PC-3 (cell line): ENCODE measurements around the gene TRIM52. TPM values are rescaled to one million over a fixed set of nuclear protein-coding genes. Genes with fewer than 3 reads are reported as not detected.

ENCODE experiments used
- ATAC-seq: fragments of 200-7000 bp; cut with Tn5 transposase; 2 replicates; pipeline ENCODE4 v1.9.1; 2020; ENCODE audit warnings: mild to moderate bottlenecking, moderate library complexity
- BruUV-seq: library from RNA; stranded (reverse); fragments of 400-500 nt; replicated peaks from 2 replicates; lab custom pipeline; 2021; lab: Mats Ljungman, UMichigan
- CTCF ChIA-PET: fragments of 300-600 bp; sonication (Branson Sonifier 250); formaldehyde crosslinking; loops from one replicate; lab custom pipeline; 2022; ENCODE audit warnings: antibody characterized with exemption; lab: Charles Lee
- POLR2A ChIA-PET: fragments of 300-600 bp; sonication (Branson Sonifier 250); formaldehyde crosslinking; loops from one replicate; lab custom pipeline; 2022; ENCODE audit warnings: antibody characterized with exemption; ENCODE audit not compliant: unreplicated experiment; lab: Charles Lee
- DNase-seq: peaks from one replicate; pipeline ENCODE4 v3.0.0-alpha.2; 2015
- H2AFZ ChIP-seq: fragments of 300-600 bp; sonication (generic); 2 replicates; pipeline ENCODE4 v1.6.0; 2016; ENCODE audit warnings: antibody characterized with exemption, low read length
- H3F3A ChIP-seq: fragments of 300-600 bp; sonication (generic); one replicate; pipeline ENCODE4 v1.6.0; 2017; ENCODE audit warnings: antibody characterized with exemption, low read length, control low read depth, mild to moderate bottlenecking; ENCODE audit not compliant: unreplicated experiment
- H3K27ac ChIP-seq: fragments of 300-600 bp; sonication (generic); 2 replicates; pipeline ENCODE4 v1.5.1; 2016; ENCODE audit warnings: mild to moderate bottlenecking, low read length
- H3K27me3 ChIP-seq: fragments of 300-600 bp; sonication (generic); 2 replicates; pipeline ENCODE4 v1.6.1; 2016; ENCODE audit warnings: low read length, mixed read lengths
- H3K36me3 ChIP-seq: fragments of 300-600 bp; sonication (generic); 2 replicates; pipeline ENCODE4 v1.6.1; 2016; ENCODE audit warnings: low read depth, mixed run types, low read length, mixed read lengths
- H3K4me1 ChIP-seq: fragments of 300-600 bp; sonication (generic); 2 replicates; pipeline ENCODE4 v1.5.1; 2016; ENCODE audit warnings: low read length; ENCODE audit not compliant: insufficient read depth
- H3K4me2 ChIP-seq: fragments of 300-600 bp; sonication (generic); 2 replicates; pipeline ENCODE4 v1.6.0; 2016; ENCODE audit warnings: low read length
- H3K4me3 ChIP-seq: fragments of 300-600 bp; sonication (generic); 2 replicates; pipeline ENCODE4 v1.5.1; 2016; ENCODE audit warnings: mild to moderate bottlenecking, low read length, mixed read lengths
- H3K79me2 ChIP-seq: fragments of 300-600 bp; sonication (generic); 2 replicates; pipeline ENCODE4 v1.6.1; 2017; ENCODE audit warnings: low read length, mixed read lengths
- H3K9ac ChIP-seq: fragments of 300-600 bp; sonication (generic); 2 replicates; pipeline ENCODE4 v1.6.0; 2016; ENCODE audit warnings: mild to moderate bottlenecking, low read length
- H3K9me2 ChIP-seq: fragments of 300-600 bp; sonication (generic); replicated peaks from 2 replicates; pipeline ENCODE4 v1.6.1; 2016; ENCODE audit warnings: mixed run types, low read length, mixed read lengths
- H3K9me3 ChIP-seq: fragments of 300-600 bp; sonication (generic); 2 replicates; pipeline ENCODE4 v1.6.1; 2016; ENCODE audit warnings: low read length, mixed read lengths
- H4K20me1 ChIP-seq: fragments of 300-600 bp; sonication (generic); 2 replicates; pipeline ENCODE4 v1.6.1; 2016; ENCODE audit warnings: low read length, mixed read lengths
- CTCF ChIP-seq: fragments of 300-600 bp; sonication (generic); conservative IDR thresholded peaks from 2 replicates; pipeline ENCODE4 v1.5.1; 2017; ENCODE audit warnings: antibody characterized with exemption, low read depth, mild to moderate bottlenecking, low read length
- EZH2 ChIP-seq: fragments of 300-600 bp; sonication (generic); IDR thresholded peaks from one replicate; pipeline ENCODE4 v1.6.1; 2017; ENCODE audit warnings: antibody characterized with exemption, mild to moderate bottlenecking, low read length; ENCODE audit not compliant: unreplicated experiment
- EZH2phosphoT487 ChIP-seq: fragments of 300-600 bp; sonication (generic); IDR thresholded peaks from 2 replicates; pipeline ENCODE4 v1.6.1; 2018; ENCODE audit warnings: mild to moderate bottlenecking, antibody characterized with exemption, low read length, borderline replicate concordance
- intact Hi-C: fragments of 100-400 bp; cut with micrococcal nuclease; formaldehyde crosslinking; loops from 2 replicates; pipeline ENCODE4 v1.9.0; 2023
- total RNA-seq: library from RNA; depleted of rRNA; stranded (reverse); fragments of >200 nt; gene quantifications from 2 replicates; pipeline ENCODE4 v1.2.3, GENCODE V29; 2014

TRIM52 gene
- total RNA-seq, 1 experiment from 2014 or later, result 4.4 TPM

GRCh38 chr5:181235323-181235688 lies 25.6 kb downstream of the TRIM52 start:
- peaks cover 51% of the 10 kb centered on the region for H3K36me3 ChIP-seq
- peaks cover 39% of the 10 kb centered on the region for H4K20me1 ChIP-seq
- ATAC-seq, result peak; percentile 6
- ChIA-PET CTCF (no interaction called here), POLR2A (interaction anchor here (0.7 to 0.8 kb wide), 2 partner anchors 12 to 13 kb away, joined by 3 to 4 read pairs; partner anchors contain the start of gene TRIM41)
- TF ChIP-seq EZH2 (no peak), EZH2phosphoT487 (no peak), CTCF (no peak)
- H3K4me1 ChIP-seq, result no peaks in the 10 kb centered on the region
- peaks cover 20% of the 10 kb centered on the region for H3F3A ChIP-seq
- no peak overlapping the region for H3K9ac ChIP-seq
- H3K27ac ChIP-seq, result no peak overlapping the region
- H2AFZ ChIP-seq, result no peak overlapping the region
- no peak overlapping the region for H3K4me2 ChIP-seq
- TSS peak; percentile 14 for BruUV-seq
- no peaks in the 10 kb centered on the region for H3K9me2 ChIP-seq
- no peaks in the 10 kb centered on the region for H3K9me3 ChIP-seq
- H3K27me3 ChIP-seq, result no peaks in the 10 kb centered on the region
- intact Hi-C loops, result no loop called here
- peaks cover 16% of the 10 kb centered on the region for H3K79me2 ChIP-seq
- no peak overlapping the region for H3K4me3 ChIP-seq
- DNase-seq, result no peak

GRCh38 chr5:181234455-181235306 lies 26.3 kb downstream of the TRIM52 start:
- peaks cover 12% of the 10 kb centered on the region for H3K79me2 ChIP-seq
- no peak overlapping the region for H2AFZ ChIP-seq
- H4K20me1 ChIP-seq, result peaks cover 39% of the 10 kb centered on the region
- H3K9me2 ChIP-seq, result no peaks in the 10 kb centered on the region
- H3K27ac ChIP-seq, result no peak overlapping the region
- BruUV-seq, result TSS peak; percentile 1
- peaks cover 50% of the 10 kb centered on the region for H3K36me3 ChIP-seq
- ATAC-seq (peak; percentile 19), DNase-seq (no peak)
- H3K27me3 ChIP-seq, result no peaks in the 10 kb centered on the region
- ChIA-PET CTCF (no interaction called here), POLR2A (interaction anchor here (0.8 kb wide), 1 partner anchor 11 kb away, joined by 4 read pairs; the partner anchor contains the start of gene TRIM41)
- H3K9me3 ChIP-seq, result no peaks in the 10 kb centered on the region
- H3K4me1 ChIP-seq, result no peaks in the 10 kb centered on the region
- no peak overlapping the region for H3K9ac ChIP-seq
- H3K4me3 ChIP-seq, result no peak overlapping the region
- no peak overlapping the region for H3K4me2 ChIP-seq
- peaks cover 19% of the 10 kb centered on the region for H3F3A ChIP-seq
- TF ChIP-seq EZH2 (no peak), EZH2phosphoT487 (no peak), CTCF (no peak)
- intact Hi-C loops, result no loop called here
